GM19238 (cell line): ENCODE results near the gene COL7A1.
"Not testable (repeated sequence)": the region's sequence is repeated elsewhere in the genome, so short reads cannot be mapped to it uniquely, and the experiment has no call there.

Experiments used
- DNase-seq: peaks from one replicate; pipeline ENCODE4 v3.0.0; 2011; ENCODE audit warnings: low spot score; ENCODE audit not compliant: insufficient read length

COL7A1 gene

GRCh38 chr3:48564667-48565066 lies 30.5 kb downstream of the COL7A1 start:
- DNase-seq: no peak

DNA sequence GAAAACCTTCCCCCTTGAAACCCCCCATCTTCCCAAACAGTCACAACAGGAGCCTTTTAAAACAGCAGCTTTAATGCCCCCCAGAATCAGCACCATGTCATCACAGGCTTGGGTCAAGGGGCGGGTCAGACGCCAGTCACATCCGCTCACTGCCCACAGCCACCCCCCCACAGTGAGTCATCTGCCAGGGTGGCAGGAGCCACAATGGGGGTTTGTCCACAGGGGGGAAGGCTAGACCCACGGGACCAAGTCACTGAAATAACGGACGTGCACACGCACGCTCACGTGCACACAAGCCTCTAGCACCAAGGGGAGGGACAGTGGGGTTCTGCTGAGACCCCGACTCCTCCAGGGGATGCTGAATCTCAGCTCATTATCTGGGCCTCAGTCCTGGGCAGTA lies 31.1 kb downstream of the COL7A1 start:
- DNase-seq: no peak

GRCh38 chr3:48563382-48563918 lies 31.7 kb downstream of the COL7A1 start, which contains the start of gene UCN2:
TSS of gene UCN2 (minus strand) at chr3:48563781. CDS start at chr3:48563124, 657 bp downstream.
- DNase-seq: no peak

- DNase-seq: no peak
These were observed 32.6 kb downstream of the COL7A1 start for GRCh38 chr3:48562367-48563095.

DNA sequence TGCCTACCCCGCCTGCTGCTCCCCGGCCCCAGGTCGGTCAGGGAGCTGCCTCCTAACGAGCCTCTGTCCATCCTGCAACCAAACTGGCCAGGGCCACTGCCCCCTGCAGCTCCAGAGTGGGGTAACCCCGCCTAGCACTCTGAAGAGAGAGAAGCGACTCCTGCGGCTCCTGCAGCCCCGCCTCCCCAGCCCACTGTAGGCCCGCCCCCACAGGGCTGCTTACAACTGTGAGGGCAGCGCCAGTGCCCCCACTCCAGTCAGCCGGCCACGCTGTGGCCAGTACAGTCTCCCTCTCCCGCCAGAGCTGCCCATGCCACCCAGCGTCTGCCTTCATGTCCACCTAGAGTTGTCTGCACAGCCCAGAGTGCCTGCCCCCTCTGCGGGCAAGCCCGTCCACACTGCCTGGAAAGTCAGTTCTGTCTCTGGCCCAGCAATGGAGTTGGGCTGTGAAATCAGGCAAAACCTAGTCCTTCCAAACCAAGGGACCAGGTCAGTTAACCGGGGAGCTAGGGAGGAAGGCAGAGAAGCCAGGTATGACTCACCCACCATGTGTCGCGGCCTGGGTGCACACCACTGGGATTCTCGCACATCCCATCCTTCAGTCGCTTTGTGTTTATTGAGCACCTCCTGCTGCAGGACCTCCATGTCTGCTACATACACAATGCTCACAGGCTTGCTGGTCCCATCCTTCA lies 33.9 kb downstream of the COL7A1 start:
- DNase-seq: no peak

DNA sequence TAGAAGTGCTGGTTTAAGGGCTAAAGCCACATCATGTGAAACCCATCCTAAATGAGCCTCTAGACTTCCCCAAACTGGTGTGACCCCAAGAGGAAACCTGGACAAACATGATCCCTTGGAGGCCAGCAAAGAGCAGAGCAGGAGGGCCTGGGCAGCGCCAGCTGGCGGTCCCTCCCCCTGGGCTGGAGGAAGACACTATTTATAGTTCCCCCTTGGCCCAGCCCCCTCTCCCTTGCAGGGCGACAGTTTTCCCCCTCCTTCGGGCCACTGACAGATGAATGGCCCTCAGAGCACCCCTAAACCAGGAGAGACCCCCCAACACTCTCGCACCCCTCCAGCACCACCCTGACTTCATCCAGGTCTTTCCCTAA lies 34.5 kb downstream of the COL7A1 start:
- no peak for DNase-seq

DNA sequence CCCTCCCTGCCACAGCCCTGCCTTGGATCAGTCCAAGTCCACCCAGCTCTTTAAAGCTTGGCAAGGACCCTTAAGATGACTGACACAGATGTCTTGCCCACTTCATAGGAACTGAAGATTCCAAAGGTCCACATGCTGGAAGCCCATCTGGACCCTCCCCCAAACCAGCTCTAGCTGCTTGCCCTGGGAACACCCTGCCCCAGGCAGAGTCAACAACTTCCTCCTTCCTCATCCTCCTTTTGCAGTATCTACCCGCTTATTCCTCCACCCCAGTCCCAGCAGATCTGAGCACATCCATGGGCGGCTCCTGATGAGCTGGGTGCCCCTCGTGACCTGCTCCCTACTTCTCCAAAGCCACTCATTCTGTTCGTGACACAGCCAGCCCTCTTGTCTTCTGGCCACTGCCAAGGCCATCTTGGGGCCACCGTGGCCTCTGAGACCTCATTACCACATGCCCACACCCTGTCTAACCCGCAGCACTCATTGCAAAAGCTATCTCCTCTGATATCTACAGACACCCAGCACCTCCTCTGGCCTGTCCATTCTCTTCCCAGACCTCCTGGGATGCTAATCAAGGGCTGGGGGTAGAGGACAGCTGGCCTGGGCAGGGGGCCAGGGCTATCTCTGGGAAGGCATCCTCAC lies 36.5 kb downstream of the COL7A1 start:
- DNase-seq: no peak

DNA sequence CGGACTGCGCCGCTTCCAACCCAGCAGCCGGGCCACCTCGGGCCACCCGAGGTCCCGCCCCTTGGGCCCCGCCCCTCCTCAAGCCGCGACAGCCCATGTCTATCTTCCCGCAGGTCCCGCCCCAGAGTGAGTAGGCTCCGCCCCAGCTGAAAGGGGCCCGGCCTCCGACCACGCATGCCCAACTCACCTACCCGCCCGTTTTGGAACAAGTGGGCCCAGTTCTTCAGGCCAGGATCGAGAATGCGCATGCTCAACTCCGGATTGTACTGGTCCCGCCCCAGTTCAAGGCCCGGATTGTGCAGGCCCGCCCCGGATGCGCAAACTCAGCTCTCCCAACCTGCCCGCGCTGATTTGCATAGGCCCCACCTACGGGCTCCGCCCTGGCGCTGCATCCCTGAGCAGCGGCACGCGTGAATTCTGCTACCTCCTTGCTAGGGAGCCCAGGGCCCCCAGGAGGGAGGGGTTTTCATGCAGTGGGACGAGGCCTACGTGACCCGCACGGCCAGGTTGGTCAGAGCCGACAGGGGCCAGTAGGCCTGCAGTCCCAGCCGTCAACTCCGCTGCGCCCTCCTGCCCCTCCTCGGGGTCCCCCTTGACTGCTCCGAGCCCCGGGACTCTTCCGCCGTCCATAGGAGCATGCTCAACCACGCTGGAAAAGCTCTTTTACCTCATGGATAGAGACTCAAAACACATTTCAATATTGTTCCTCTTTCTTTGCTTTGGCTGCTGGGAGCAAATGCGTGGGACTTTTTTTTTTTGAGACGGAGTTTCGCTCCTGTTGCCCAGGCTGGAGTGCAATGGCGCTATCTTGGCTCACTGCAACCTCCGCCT lies 38.1 kb downstream of the COL7A1 start, which contains the start of gene PFKFB4:
PFKFB4 (minus strand) TSS at position 8 of the 831 bp plus-strand sequence. CDS start 26 bp downstream, outside the sequence.
- DNase-seq: peak; percentile 96

- DNase-seq: no peak
These were observed 39.0 kb downstream of the COL7A1 start for GRCh38 chr3:48555949-48556795.

DNA sequence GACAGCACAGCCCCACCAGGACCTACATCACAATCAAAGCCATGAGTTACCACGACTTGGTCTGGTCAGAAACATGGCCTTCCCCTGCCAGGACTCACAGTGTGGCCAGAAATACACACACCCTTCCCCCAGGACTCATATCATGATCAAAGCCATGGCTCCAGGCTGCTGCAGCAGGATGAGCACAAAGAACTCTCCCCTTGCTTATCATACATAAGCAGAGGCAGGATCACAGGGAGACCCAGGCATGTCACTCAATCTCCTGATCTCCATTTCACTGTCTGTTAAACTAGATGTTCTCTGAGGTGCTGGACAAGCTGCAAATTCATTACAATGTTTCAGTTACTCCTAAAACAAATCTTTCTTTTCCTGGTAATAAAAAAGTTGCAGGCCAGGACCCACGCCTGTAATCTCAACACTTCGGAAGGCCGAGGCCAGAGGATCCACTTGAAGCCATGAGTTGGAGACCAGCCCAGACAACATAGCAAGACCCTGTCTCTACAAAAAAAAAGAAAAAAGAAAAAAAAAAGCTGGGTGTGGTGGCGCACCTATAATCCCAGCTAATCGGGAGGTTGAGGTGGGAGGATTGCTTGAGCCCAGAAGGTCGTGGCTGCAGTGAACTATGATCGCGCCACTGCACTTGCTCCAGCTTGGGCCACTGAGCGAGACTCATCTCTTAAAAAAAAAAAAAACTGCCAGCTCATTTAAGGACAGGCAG lies 39.7 kb downstream of the COL7A1 start:
- no peak for DNase-seq

DNA sequence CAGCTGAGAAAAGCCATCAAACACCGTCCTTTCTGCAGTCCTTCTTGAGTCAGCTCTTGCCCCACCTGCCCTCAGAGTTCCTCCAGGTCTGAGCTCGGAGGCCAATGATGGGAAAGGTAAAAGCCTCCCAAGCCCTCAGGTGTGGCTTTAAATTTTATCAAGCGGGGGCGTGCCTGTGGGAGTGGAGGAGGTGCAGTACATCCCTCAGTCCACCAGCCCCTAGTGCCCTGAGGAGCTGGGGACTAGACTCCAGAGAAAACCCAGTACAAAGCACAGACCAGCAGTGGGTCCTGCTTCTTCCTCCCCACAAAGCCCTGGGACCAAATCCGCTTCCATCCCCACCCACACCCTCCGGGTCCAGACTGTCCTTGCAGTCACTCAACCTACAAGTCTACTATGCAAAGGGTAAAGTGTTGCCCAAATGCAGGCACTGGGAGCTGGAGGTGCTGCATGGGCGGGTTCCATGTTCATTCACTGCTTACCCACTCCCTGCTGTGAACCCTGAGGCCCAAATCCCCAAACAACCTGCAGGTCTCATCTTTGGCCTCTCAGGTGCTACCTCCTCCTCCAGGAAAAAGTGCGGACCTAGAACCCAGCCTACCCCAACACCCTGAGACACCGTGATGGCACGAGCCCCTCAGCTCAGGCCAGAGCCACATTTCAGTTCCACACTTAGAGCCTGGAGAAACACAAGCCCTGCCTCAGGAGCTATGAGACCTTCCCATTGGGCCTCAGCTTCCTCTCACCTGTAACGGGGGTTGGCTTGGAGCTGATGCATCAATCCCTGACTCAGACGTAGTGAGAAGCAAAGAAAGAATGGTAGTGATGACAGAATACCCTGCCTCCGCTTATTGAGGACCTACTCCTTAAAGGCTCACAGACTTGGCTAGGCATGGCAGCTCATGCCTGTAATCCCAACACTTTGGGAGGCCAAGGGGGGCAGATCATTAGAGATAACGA lies 41.0 kb downstream of the COL7A1 start:
- DNase-seq: no peak

- no peak for DNase-seq
These were observed 41.8 kb downstream of the COL7A1 start for GRCh38 chr3:48553361-48553760.

GRCh38 chr3:48552111-48552951 lies 42.8 kb downstream of the COL7A1 start:
- DNase-seq: no peak

- not testable (repeated sequence) for DNase-seq
These were observed 43.5 kb downstream of the COL7A1 start for GRCh38 chr3:48551651-48552050.

DNA sequence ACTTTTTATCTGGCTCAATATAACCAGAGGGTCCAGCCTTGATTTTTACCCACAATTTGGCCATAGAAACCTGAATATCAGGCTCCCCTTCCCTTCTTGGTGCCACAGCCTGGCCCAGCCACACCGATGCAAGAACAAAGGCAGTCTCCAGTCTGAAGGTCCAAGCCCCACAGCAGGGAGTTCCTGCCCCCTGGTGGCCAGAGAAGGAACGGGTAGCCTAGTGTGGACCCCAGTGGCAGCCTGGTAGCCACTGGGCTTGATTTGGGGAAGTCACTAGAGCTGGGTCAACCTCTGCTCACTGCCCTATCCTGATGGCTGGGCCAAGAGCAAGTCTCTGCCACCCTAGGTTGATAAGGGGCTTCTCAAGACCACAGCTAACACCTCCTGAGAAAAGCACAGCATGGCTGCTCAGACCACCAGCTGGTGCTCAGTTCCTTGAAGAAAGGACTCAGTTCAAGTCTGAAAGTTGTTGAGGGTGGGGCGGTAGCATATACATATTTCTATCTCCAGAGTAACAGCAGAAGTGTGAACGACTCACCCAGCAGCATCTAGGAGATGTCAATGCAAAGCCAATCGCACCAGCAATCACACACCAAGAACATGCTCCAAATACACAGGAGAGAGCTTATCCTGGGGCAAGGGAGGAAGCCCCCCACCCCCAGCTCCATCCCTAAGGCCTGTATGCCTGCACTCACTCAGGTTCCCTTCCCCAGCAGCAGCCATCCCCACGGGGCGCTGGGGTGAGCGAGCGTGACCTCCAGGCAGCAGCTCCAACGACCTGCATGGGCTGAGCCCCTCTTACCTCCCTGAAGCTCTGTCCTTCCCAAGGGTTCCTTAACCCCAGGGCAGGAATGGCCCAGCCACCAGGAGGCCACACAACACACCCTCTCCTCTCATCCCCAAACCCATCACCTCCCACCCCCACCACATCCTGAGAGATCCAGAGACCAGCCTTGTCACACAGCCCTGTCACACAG lies 46.1 kb downstream of the COL7A1 start:
- peak; percentile 78 for DNase-seq

DNA sequence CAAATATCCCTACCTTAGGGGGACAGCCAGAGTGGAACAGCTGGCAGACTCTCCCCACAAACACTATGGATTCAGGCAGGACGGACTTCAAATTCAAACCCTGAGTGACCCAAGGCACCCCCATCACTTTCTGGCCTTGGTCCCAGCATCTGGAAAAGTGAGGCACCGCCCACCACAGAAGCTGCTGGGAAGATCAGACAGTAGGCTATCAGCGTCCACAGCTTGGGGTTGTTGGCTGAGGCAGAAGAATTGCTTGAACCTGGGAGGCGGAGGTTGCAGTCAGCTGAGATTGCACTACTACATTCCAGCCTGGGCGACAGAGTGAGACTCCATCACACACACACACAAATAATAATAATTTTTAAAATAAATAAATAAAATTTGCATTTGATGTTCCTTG lies 47.0 kb downstream of the COL7A1 start:
- DNase-seq: no peak
